ENCODE data around the gene CCDC50. TPM values are rescaled to one million over a fixed set of nuclear protein-coding genes. Genes with fewer than 3 reads are reported as not detected.
A peak's percentile ranks its signal among the peaks of the same experiment; 100 is the strongest.

The CCDC50 gene
- total RNA-seq, 2 donors from 2014 or later, result 99.5 to 169 TPM

- TF ChIP-seq CTCF (IDR thresholded peaks at IDR 0.05), result no peak
Observed at GRCh38 chr3:191376516-191377141, 47.4 kb downstream of the CCDC50 start.

GRCh38 chr3:191378142-191378812 is 49.1 kb downstream of the CCDC50 start:
- H3K4me1 ChIP-seq (ENCODE audit: control insufficient read depth in 1 of 2, low read depth in 2 of 2), result peaks cover 8 to 9% of the 10 kb centered on the region in 2 donors
- peaks cover 6% of the 10 kb centered on the region for H3K36me3 ChIP-seq
- no peaks in the 10 kb centered on the region for H3K27me3 ChIP-seq (replicated peaks; ENCODE audit: insufficient read depth)
- no peaks in the 10 kb centered on the region for H3K9me3 ChIP-seq
- H3K4me3 ChIP-seq, result no peak overlapping the region
- TF ChIP-seq CTCF (IDR thresholded peaks at IDR 0.05), result no peak
- no peak for ATAC-seq (ENCODE audit: insufficient number of reproducible peaks, low FRiP score, low read depth)
- H3K27ac ChIP-seq, result no peak overlapping the region
- no peak for DNase-seq (ENCODE audit: low spot score)

More at GRCh38 chr3:191376516-191377141, 47.4 kb downstream of the CCDC50 start:
- ATAC-seq (ENCODE audit: insufficient number of reproducible peaks, low FRiP score, low read depth) (no peak), DNase-seq (ENCODE audit: low spot score) (no peak)
- Histone ChIP-seq H3K36me3 (peaks cover 5% of the 10 kb centered on the region), H3K27ac (peak overlapping the region in 1 of 2 donors; percentile 25), H3K4me1 (ENCODE audit: control insufficient read depth in 1 of 2, low read depth in 2 of 2) (peaks cover 8 to 9% of the 10 kb centered on the region in 2 donors), H3K4me3 (no peak overlapping the region), H3K27me3 (replicated peaks; ENCODE audit: insufficient read depth) (no peaks in the 10 kb centered on the region), H3K9me3 (no peaks in the 10 kb centered on the region)

GRCh38 chr3:191379446-191379845 is 50.3 kb downstream of the CCDC50 start:
- H3K4me1 ChIP-seq (ENCODE audit: control insufficient read depth in 1 of 2, low read depth in 2 of 2), result peaks cover 8 to 9% of the 10 kb centered on the region in 2 donors
- H3K9me3 ChIP-seq, result no peaks in the 10 kb centered on the region
- no peak for DNase-seq (ENCODE audit: low spot score)
- H3K4me3 ChIP-seq, result no peak overlapping the region
- no peaks in the 10 kb centered on the region for H3K27me3 ChIP-seq (replicated peaks; ENCODE audit: insufficient read depth)
- peaks cover 6% of the 10 kb centered on the region for H3K36me3 ChIP-seq
- no peak for ATAC-seq (ENCODE audit: insufficient number of reproducible peaks, low FRiP score, low read depth)
- TF ChIP-seq CTCF (IDR thresholded peaks at IDR 0.05), result no peak
- no peak overlapping the region for H3K27ac ChIP-seq

GRCh38 chr3:191380001-191380400 is 50.8 kb downstream of the CCDC50 start:
- Histone ChIP-seq H3K27ac (no peak overlapping the region), H3K4me1 (ENCODE audit: control insufficient read depth in 1 of 2, low read depth in 2 of 2) (peaks cover 8 to 9% of the 10 kb centered on the region in 2 donors), H3K4me3 (no peak overlapping the region), H3K27me3 (replicated peaks; ENCODE audit: insufficient read depth) (no peaks in the 10 kb centered on the region), H3K36me3 (peaks cover 6% of the 10 kb centered on the region), H3K9me3 (no peaks in the 10 kb centered on the region)
- DNase-seq (ENCODE audit: low spot score) (no peak), ATAC-seq (ENCODE audit: insufficient number of reproducible peaks, low FRiP score, low read depth) (no peak)
- TF ChIP-seq CTCF (IDR thresholded peaks at IDR 0.05), result no peak

- no peak overlapping the region for H3K27ac ChIP-seq
- H3K4me3 ChIP-seq, result no peak overlapping the region
- peaks cover 6 to 8% of the 10 kb centered on the region in 2 donors for H3K4me1 ChIP-seq (ENCODE audit: control insufficient read depth in 1 of 2, low read depth in 2 of 2)
- no peaks in the 10 kb centered on the region for H3K9me3 ChIP-seq
- TF ChIP-seq CTCF (IDR thresholded peaks at IDR 0.05), result no peak
- H3K36me3 ChIP-seq, result peaks cover 6% of the 10 kb centered on the region
- no peaks in the 10 kb centered on the region for H3K27me3 ChIP-seq (replicated peaks; ENCODE audit: insufficient read depth)
- ATAC-seq (ENCODE audit: insufficient number of reproducible peaks, low FRiP score, low read depth) (no peak), DNase-seq (ENCODE audit: low spot score) (no peak)
Observed at GRCh38 chr3:191381303-191381702, 52.1 kb downstream of the CCDC50 start.

All from thoracic aorta (tissue), 2 donors.